ENCODE data around the gene CDH8.
"Not testable (repeated sequence)": the region's sequence is repeated elsewhere in the genome, so short reads cannot be mapped to it uniquely, and the experiment has no call there.

CDH8 gene

GRCh38 chr16:61926766-61927165 lies 109.5 kb downstream of the CDH8 start:
- no peak for DNase-seq

GRCh38 chr16:61923629-61924028 lies 112.6 kb downstream of the CDH8 start:
- no peak for DNase-seq

- no peak for DNase-seq
These were observed 114.9 kb downstream of the CDH8 start for GRCh38 chr16:61921373-61921772.

DNA sequence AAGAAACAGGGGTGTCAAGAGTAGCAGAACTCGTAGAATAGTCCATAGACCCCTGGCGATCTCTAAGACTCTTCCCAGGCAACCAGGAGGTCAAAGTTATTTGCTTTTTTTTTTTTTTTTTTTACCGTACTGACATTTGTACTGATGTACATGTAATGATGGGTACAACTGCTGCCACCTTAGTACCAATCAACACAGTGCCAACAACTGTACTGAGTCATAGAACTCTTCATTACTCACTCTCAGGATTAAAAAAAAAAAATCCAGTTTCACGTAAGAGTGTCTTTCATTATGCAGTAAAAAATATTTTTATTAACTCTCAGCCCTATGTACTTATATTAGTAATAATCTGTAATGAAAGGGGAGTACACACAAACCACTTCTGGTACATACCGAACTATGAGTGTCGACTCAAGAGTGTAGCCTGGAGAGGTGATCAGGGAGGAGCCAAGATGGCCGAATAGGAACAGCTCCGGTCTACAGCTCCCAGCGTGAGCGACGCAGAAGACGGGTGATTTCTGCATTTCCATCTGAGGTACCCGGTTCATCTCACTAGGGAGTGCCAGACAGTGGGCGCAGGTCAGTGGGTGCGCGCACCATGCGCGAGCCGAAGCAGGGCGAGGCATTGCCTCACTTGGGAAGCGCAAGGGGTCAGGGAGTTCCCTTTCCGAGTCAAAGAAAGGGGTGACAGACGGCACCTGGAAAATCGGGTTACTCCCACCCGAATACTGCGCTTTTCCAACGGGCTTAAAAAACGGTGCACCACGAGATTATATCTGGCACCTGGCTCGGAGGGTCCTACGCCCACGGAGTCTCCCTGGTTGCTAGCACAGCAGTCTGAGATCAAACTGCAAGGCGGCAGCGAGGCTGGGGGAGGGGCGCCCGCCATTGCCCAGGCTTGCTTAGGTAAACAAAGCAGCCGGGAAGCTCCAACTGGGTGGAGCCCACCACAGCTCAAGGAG lies 118.1 kb downstream of the CDH8 start:
- not testable (repeated sequence) for DNase-seq

DNA sequence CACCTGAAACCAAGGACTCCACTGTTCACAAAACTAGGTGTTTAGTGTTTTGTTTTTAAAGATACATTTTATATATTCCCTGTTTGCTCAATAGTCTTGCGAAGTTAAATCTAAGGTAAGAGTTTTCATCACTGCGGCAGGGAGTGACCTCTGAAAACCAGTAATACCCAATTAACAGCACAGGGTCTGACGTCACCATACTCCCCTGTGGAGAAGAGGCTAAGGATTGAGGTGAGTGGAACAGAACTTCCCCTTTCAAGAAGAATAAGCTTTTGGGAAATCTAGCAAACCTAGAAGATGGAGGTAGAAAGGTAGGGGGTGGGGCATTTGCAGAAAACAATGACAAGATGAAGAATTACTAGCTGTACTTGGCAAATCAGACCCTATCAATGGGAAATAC lies 120.7 kb downstream of the CDH8 start:
- DNase-seq: no peak

DNA sequence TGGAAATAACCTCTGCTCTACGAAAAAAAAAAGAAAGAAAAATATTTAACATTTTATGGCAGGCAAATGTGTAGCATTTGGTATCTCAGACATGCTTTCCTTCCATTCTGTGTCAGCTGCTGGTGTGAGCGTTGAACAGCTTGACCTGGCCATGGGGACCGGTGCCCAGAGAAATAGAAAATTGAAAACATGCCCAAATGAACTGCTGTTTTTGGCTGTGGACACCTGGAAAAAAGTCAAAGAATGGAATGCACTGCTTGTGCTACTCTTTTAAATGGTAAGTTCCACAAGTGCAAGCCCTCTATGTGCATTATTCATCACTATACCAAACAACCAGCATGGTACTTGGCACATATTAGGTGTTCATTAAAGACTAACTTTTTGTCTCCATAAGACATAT lies 127.2 kb downstream of the CDH8 start:
- no peak for DNase-seq

GRCh38 chr16:61908426-61908825 lies 127.8 kb downstream of the CDH8 start:
- no peak for DNase-seq

DNA sequence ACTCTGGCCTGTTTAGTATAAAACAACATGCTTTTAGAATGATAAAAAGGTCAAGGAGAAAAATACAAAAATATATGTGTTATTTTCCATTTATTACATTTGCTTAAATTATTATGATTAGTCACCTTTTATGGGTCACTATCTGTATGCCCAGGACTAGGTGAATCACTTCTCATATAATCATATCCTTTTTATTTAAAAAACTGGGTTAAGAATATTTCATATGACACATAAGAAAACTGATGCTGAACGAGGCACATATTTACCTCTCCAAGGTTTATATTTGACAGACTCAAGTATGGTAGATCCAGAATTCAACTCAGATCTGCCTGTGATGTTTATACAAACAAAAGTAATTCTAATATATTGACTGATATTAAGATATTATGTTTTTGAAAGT lies 134.5 kb downstream of the CDH8 start:
- no peak for DNase-seq

DNA sequence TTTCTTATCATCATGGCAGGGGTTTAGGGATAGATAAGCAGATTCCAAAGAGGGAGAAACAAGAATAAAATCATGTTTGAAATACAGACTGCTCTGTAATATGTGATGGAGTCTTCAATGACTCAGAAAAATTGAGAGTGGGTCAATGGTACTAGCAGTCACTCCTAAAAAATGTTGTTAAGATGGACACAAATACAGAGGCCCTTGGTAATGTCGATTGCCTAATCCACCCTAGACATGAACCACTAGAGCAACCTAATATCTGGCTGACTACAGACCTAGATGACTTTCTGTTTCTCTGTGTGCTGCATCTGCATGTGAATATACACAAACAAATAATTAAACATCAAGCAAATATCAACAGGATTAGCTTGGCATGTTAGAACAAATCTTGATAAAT lies 135.8 kb downstream of the CDH8 start:
- no peak for DNase-seq

DNA sequence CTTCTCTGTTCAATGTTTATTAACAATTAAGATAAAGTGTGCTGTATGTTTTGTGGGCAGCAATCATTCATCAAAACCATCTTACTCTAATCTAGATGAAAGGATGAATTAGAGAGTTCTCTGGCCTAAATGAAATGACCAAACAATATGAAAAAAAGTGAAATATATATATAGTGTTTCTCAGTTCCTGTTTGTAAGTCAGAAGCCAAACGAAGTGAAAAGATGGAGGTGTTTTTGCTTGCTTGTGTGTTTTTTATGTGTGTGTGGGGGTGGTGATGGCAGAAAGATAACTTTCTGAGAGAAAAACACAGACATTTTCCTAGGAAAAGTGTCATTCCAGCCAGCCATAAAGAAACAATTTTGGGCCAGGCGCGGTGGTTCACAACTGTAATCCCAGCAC lies 138.6 kb downstream of the CDH8 start:
- DNase-seq: no peak

DNA sequence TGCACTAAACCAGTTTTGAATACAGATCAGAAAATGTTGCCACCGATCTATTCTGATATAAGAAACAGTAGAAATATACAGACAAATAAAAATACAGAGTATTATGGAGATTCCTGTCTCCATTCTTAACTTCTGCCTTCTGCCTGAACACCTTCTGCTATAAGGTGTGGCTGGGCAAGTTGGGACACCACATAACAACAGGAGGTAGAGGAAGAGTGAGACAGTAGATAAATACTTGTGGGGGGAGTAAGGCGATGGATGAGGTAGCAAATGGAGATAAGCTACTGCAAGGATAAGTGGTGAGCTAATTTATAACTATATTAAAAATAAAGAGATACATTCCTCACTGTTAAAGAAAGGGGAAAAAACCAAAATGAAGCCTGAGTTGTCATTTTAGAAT lies 143.7 kb downstream of the CDH8 start:
- DNase-seq: no peak

DNA sequence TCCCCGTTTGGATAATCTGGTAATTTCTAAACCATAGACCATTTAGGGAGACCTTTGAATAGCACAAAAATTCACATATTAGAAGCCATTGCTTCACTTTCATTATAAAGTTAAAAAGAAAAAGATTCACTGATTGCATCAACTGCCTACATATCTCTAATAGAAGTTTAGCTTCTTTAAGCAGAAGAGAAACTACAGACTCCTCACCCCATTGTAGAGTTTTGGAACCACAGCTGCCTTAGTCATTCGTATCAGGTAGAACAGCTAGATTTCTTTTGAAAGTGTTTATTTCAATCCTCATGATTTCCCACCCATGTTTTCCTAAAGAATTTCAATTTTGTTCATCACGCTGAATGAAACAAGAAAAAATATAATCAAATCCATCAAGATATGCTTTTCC lies 144.8 kb downstream of the CDH8 start:
- DNase-seq: no peak

- DNase-seq: no peak
These were observed 145.9 kb downstream of the CDH8 start for GRCh38 chr16:61890386-61890785.

DNA sequence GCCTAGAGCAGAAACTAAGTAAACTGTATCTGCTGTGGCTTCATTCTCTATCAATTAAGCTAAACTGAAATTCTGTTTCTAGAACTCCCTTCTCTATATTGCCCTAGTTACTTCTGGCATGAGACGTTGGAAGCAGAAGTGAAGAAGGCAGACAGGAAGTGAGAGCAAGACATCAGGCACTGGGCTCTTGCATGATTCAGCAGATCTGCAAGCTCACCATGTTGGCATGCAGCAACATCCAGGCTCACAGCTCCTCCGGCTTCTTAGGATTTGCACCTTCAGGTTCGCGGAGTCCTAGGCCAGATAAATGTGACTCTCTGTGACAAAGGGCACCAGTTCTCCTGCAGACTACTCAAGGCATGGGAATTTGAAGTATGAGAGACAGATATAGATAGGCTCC lies 148.3 kb downstream of the CDH8 start:
- DNase-seq: no peak

GRCh38 chr16:61885343-61885742 lies 150.9 kb downstream of the CDH8 start:
- no peak for DNase-seq

DNA sequence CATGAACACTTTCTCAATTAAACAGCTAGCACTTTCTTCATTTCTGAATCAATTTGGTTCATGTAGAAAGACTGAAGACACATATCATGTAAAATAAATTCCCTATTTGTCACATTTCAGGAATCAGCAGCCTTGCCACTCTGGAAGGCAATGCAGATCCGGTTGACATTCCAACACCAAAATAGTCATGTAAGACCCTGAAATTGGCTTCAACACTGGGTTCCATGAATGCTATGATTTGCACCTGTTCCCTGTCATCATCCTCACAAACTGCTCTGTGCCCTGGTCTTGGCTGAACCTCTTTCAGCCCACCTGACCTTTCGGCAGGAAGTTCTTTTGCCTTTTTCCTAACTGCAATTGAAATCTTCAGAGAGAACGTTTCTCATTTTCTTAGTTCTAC lies 156.9 kb downstream of the CDH8 start:
- DNase-seq: no peak

- DNase-seq: no peak
These were observed 158.8 kb downstream of the CDH8 start for GRCh38 chr16:61877436-61877835.

DNA sequence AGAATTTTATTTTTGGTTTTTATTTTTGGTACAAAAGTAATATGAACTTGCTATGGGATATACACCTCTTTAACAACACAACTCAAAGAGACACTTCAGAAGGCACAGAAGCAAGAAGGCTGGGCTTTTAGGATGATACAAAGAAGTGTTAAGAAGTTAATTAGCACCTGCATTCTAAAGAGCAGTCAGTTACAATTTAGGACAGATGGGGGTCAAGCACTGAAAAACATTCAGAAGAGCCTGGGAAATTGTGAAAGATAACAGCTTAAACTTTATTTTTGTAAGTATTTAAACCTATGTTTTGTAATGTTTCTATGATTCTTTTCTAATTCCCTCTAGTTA lies 163.5 kb downstream of the CDH8 start:
- no peak for DNase-seq

DNA sequence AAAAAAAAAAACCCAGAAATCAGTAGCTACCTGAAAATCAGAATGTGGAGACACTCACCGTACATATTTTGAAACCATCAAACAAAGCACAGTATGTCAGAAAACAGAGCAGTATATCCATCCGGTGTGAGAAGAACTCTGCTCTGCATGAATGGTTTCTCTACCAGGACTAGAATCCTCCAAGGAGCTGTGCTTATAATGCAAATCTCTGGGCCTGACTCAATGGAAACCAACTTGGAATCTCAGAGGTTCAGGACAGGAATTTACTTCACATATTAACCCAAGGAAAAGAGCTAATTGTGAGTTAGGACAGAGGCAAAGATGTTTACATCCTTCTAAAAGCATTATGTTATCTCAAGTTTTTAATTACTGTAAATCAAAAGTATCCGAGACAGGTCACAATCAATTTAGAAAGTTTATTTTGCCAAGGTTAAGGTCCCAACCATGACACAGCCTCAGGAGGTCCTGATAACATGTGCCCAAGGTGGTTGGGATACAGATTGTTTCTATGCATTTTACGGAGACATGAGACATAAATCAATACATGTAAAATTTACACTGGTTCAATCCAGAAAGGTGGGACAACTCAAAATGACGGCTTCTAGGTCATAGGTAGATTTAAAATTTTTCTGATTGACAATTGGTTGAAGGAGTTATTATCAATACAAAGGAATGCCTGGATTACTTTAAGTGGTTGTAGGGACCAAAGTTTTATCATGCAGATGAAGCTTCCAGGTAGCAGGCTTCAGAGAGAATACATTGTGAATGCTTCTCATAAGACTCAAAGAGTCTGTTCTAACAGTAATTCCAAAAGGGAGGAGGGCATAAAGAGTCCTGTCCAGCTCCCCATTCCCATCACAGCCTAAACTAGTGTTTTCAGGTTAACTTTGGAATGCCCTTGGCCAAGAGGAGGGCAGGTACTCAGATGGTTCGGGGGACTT lies 164.1 kb downstream of the CDH8 start:
- no peak for DNase-seq

DNA sequence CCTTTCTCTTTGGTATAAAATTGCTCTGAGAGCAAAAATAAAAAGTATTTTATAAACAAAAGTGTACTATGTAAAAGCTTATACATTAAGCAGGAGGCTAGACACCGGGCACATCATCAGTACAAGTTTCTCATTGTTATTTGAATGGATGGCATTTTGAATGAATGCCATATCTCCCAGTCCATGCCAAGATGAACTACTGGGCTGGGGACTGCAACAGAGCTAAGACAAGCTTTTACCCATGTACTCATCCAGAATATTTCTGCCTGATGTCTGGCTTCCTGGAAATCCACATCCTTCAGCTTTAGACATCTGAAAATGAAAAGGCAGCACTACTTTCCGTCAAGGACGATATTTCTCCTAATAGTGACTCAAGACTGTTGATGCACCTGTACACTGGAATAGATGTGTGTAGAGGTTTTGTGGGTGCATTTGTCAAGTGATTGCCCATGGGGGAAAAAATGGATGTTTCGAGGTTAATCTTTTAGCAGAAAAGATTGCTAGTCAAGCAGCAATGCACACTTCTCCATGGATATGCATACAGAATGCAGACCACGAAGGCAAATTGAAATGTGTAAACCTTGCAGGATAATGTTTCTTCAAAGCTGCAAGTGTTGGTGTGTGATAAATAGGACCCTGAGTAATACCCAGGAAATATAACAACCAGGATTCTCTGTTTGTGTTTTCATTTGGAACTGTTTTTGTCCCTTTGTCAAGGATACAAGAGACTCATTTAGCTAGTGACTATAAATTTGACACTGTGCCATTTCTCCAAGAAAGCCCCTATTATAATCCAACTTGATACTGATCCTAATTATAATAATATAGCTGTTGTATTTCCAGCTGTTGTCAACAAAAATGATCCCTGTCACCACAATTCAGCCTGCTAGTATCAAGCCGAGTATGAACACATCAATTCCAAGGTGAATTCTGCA lies 173.8 kb downstream of the CDH8 start:
- no peak for DNase-seq

GRCh38 chr16:61858988-61859387 lies 177.2 kb downstream of the CDH8 start:
- no peak for DNase-seq

DNA sequence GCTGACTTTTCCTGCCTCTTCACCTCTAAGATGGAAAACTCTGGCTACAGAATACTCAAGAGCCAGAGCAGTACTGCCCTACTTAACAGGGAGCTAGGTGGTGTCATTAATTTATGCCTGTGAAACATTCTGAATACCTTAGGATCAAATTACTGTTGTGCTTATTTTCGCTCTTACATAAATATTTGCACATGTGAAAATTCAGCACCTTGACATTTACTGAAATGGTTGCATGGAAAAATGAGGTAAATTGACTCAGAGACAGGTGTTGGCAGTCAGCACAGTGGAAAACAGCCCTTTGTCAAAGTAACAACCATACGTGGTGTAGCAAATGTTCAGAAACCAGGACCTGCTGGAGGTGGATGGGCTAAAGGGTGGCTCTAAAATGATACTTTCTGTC lies 193.6 kb downstream of the CDH8 start:
- DNase-seq: no peak
